ENCODE data around the gene BIRC7.
"Not testable (repeated sequence)": the region's sequence is repeated elsewhere in the genome, so short reads cannot be mapped to it uniquely, and the experiment has no call there.

BIRC7 gene

DNA sequence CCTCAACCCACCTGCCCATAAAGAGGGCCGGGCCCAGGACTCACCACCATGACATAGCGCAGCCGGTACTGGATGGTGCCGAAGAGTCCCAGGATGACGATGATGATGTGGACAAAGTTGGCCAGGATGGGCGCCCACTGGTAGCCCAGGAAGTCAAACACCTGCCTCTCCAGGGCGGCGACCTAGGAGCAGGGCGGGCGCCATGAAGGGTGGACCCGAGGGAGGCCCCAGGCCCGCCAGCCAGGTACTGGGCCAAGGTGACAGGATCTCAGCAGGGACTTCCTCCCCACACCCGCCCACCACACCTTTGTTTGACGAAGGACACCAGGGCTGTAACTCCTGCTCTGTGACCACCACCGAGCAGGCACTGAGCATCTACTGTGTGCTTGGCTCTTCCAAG, 14.2 kb downstream of the BIRC7 start:
- CTCF ChIA-PET: interaction anchor here (0.8 to 5.3 kb wide), 2 partner anchors 10 to 26 kb away, joined by 3 to 49 read pairs; no protein-coding TSS in a partner anchor

DNA sequence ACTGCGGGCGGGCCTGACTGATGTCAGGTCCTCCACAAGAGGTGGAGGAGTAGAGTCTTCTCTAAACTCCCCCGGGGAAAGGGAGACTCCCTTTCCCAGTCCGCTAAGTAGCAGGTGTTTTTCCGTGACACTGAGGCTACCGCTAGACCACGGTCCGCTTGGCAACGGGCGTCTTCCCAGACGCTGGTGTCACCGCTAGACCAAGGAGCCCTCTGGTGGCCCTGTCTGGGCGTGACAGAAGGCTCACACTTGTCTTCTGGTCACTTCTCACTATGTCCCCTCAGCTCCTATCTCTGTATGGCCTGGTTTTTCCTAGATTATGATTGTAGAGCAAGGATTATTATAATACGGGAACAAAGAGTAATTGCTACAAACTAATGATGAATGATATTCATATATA, 15.6 kb downstream of the BIRC7 start:
- CTCF ChIA-PET: interaction anchor here (5.8 kb wide), 1 partner anchor 26 kb away, joined by 79 read pairs; no protein-coding TSS in a partner anchor
- H3K4me3 ChIP-seq (ENCODE audit: low read depth, low read length); DNase-seq (ENCODE audit: low read depth, low spot score); POLR2A ChIA-PET: not testable (repeated sequence)
- TF ChIP-seq, protein P1, sequence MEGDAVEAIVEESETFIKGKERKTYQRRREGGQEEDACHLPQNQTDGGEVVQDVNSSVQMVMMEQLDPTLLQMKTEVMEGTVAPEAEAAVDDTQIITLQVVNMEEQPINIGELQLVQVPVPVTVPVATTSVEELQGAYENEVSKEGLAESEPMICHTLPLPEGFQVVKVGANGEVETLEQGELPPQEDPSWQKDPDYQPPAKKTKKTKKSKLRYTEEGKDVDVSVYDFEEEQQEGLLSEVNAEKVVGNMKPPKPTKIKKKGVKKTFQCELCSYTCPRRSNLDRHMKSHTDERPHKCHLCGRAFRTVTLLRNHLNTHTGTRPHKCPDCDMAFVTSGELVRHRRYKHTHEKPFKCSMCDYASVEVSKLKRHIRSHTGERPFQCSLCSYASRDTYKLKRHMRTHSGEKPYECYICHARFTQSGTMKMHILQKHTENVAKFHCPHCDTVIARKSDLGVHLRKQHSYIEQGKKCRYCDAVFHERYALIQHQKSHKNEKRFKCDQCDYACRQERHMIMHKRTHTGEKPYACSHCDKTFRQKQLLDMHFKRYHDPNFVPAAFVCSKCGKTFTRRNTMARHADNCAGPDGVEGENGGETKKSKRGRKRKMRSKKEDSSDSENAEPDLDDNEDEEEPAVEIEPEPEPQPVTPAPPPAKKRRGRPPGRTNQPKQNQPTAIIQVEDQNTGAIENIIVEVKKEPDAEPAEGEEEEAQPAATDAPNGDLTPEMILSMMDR (IDR thresholded peaks at IDR 0.05; ENCODE audit: insufficient read depth, low read length, missing control alignments): peak; percentile 14

More for the DNA sequence above, 14.2 kb downstream of the BIRC7 start:
- no peak for DNase-seq (ENCODE audit: low read depth, low spot score)
- POLR2A ChIA-PET: no interaction called here
- no peak overlapping the region for H3K4me3 ChIP-seq (ENCODE audit: low read depth, low read length)
- TF ChIP-seq, protein P1 (IDR thresholded peaks at IDR 0.05; ENCODE audit: insufficient read depth, low read length, missing control alignments): no peak

DNA sequence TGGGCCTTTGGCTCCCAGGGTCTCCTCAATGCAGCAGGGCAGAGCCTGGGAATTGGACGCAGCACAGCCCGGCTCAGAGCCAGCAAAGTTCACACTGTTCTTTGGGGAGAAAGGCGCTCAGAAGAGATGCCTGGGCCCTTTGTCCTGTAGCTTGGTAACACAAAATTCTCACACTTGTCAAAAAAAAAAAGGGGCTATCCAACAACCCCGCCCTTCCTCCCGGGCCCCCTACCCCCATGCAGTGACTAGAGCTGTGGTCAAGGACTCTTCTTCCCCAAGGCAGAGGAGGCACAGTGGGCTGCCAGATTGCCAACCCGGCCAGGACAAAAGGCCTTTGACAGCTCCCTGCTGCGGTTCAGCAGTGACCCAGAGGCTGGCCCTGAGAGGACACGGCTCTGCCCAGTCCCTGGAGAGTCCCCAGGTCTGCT, 16.6 kb downstream of the BIRC7 start:
- TF ChIP-seq, protein P1 (IDR thresholded peaks at IDR 0.05; ENCODE audit: insufficient read depth, low read length, missing control alignments): no peak

DNA sequence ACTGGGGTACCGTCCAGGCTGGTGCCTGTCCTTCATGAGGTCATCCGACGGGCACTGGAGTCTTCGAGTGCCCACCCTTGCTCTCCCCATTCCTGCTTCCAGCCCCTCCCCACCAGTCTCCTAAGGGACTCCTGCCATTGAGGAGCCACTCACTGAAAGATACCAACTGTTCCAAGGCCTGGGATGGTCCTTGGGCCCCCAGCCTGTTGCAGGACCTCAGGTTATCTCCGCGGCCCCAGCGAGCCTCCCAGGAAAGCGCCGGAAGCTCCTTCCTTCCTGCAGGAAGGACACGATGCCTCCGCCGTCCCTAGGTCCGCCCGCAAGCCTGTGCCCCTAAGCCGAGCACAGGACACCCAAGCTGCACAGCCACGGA, 17.3 kb downstream of the BIRC7 start:
- no peak overlapping the region for H3K4me3 ChIP-seq (ENCODE audit: low read depth, low read length)
- ChIA-PET CTCF (interaction anchor here (1.1 to 5.8 kb wide), 3 partner anchors 11 to 28 kb away, joined by 3 to 79 read pairs (median 7); no protein-coding TSS in a partner anchor), POLR2A (interaction anchor here (1.1 kb wide), 1 partner anchor 20 kb away, joined by 4 read pairs; the partner anchor contains the start of gene ARFGAP1)
- no peak for DNase-seq (ENCODE audit: low read depth, low spot score)
- TF ChIP-seq, protein P1 (IDR thresholded peaks at IDR 0.05; ENCODE audit: insufficient read depth, low read length, missing control alignments): no peak

More for the DNA sequence above, 16.6 kb downstream of the BIRC7 start:
- ChIA-PET POLR2A (no interaction called here), CTCF (interaction anchor here (0.9 to 5.8 kb wide), 2 partner anchors 18 to 27 kb away, joined by 4 to 79 read pairs; no protein-coding TSS in a partner anchor)
- no peak overlapping the region for H3K4me3 ChIP-seq (ENCODE audit: low read depth, low read length)
- DNase-seq (ENCODE audit: low read depth, low spot score): no peak

DNA sequence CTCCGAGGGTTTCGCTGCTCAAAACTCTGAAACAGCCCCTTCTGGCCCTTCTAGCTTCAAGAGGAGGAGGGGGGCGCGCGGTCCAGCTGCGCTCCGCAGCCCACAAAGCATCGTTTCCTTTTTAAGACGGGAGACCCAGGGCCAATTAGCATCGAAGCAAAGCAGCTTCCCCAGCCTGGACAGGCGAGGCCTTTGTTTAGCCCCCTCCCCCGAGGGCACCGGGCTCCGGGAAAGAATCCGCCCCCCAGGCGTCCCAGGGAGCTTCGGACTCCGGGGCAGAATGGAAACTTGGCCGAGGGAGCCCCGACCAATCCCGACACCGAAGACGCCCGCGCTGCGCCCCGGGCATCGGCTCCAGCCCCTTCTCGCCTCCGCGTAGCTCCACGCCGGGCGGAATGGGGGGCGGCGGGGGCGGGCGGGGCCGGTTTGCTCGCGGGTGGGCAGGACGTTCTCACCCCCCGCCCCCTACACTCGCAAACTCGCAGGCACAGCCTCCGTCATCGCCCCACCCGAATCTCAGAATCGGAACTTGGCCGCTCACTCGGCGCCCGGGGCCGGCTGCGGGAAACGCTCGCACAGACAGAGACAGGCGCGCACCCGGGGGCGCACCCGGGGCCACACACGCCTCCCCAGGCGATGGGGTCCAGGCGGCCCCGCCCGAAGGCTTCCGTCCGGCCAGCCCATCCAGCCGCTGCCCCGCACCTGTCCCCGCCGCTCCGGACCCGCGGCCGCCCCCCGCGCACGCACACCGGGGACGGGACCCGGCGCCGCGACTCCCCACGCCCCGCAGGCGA, 17.9 kb downstream of the BIRC7 start:
- DNase-seq (ENCODE audit: low read depth, low spot score): no peak
- ChIA-PET CTCF (interaction anchor here (0.9 to 5.8 kb wide), 4 partner anchors 11 to 33 kb away, joined by 3 to 79 read pairs (median 5); no protein-coding TSS in a partner anchor), POLR2A (interaction anchor here (1.1 kb wide), 1 partner anchor 19 kb away, joined by 4 read pairs; the partner anchor contains the start of gene ARFGAP1)
- H3K4me3 ChIP-seq (ENCODE audit: low read depth, low read length): peak overlapping the region; percentile 15; the same call in 1 of the 2 replicates
- TF ChIP-seq, protein P1 (IDR thresholded peaks at IDR 0.05; ENCODE audit: insufficient read depth, low read length, missing control alignments): no peak

DNA sequence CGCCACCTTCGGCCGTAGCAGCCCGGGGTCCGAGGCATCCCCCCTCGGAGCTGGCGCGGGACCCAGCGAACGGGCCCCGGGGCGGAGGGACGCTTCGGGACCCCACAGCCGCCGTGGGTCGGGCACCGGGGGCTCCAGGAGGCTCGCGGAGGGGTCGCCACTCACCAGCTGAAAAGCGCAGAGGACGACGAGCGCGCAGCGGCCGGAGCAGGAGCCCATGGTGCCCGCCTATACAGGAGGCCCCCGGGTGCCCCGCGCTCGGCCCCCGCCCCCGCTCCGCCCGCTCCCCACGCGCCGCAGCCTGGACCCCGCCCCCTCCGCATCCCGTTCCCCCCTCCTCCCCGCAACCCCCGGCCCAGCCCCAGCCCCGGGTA, 18.5 kb downstream of the BIRC7 start, which contains the start of gene NKAIN4:
Gene NKAIN4 (minus strand): TSS at position 232 of the 374 bp plus-strand sequence. CDS start 13 bp downstream, at position 219.
- TF ChIP-seq, protein P1 (IDR thresholded peaks at IDR 0.05; ENCODE audit: insufficient read depth, low read length, missing control alignments): no peak
- CTCF ChIA-PET: interaction anchor here (0.9 to 5.8 kb wide), 4 partner anchors 23 to 33 kb away, joined by 3 to 79 read pairs (median 7); no protein-coding TSS in a partner anchor
- POLR2A ChIA-PET: no interaction called here
- H3K4me3 ChIP-seq (ENCODE audit: low read depth, low read length): peak within 1 kb of the TSS; percentile 15; the same call in 1 of the 2 replicates
- DNase-seq (ENCODE audit: low read depth, low spot score): no peak
